Glutamatergic neuron (in vitro differentiated cells): ENCODE data around the gene MTPN. TPM values are rescaled to one million over a fixed set of nuclear protein-coding genes. Genes with fewer than 3 reads are reported as not detected.

Experiments used
- DNase-seq: peaks from one replicate; pipeline ENCODE4 v3.0.0; 2022
- H3K27ac Mint-ChIP-seq: one replicate; pipeline ENCODE4 v1.8.0; 2020; ENCODE audit warnings: mild to moderate bottlenecking, mixed read lengths, inconsistent platforms; ENCODE audit not compliant: unreplicated experiment
- H3K27me3 Mint-ChIP-seq: one replicate; pipeline ENCODE4 v1.8.0; 2020; ENCODE audit warnings: mild to moderate bottlenecking, moderate library complexity, mixed read lengths, inconsistent platforms; ENCODE audit not compliant: unreplicated experiment
- H3K36me3 Mint-ChIP-seq: one replicate; pipeline ENCODE4 v1.8.0; 2020; ENCODE audit warnings: mild to moderate bottlenecking, mixed read lengths, inconsistent platforms; ENCODE audit not compliant: unreplicated experiment
- H3K4me1 Mint-ChIP-seq: one replicate; pipeline ENCODE4 v1.8.0; 2020; ENCODE audit warnings: mild to moderate bottlenecking, low read depth, mixed read lengths, inconsistent platforms; ENCODE audit not compliant: unreplicated experiment
- H3K4me3 Mint-ChIP-seq: one replicate; pipeline ENCODE4 v1.8.0; 2020; ENCODE audit warnings: mild to moderate bottlenecking, mixed read lengths, inconsistent platforms; ENCODE audit not compliant: unreplicated experiment
- H3K9me3 Mint-ChIP-seq: one replicate; pipeline ENCODE4 v1.8.0; 2020; ENCODE audit warnings: mild to moderate bottlenecking, moderate library complexity, mixed read lengths, inconsistent platforms; ENCODE audit not compliant: unreplicated experiment
- CTCF ChIP-seq: fragments of 200-600 bp; sonication (generic); IDR thresholded peaks from one replicate; pipeline ENCODE4 v1.5.0; 2021; ENCODE audit not compliant: partially characterized antibody, unreplicated experiment
- total RNA-seq: library from RNA; stranded (reverse); fragmentation: NEBNext Ultra II Directional; extraction: Animal tissue kit (Norgen Biotek cat#: 25700); gene quantifications from one replicate; pipeline ENCODE4 v1.2.1, GENCODE V29; 2021; ENCODE audit not compliant: unreplicated experiment

Gene MTPN
- total RNA-seq, 1 donor from 2014 or later, result 181 TPM

DNA sequence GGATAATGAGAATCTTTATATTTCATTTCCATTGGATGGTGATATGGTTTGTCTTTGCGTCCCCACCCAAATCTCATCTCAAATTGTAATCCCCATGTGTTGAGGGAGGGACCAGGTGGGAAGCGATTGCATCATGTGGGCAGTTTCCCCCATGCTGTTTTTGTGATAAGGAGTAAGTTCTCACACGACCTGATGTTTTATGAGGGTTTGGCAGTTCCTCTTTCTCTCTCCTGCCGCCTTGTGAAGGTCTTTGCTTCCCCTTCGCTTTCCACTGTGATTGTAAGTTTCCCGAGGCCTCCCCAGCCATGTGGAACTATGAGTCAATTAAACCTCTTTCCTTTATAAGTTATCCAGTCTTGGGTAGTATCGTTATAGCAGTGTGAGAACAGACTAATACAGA is 59.4 kb downstream of the MTPN start:
- peaks cover 18% of the 10 kb centered on the region for H3K36me3 Mint-ChIP-seq
- H3K27me3 Mint-ChIP-seq, result peaks cover 2% of the 10 kb centered on the region
- H3K9me3 Mint-ChIP-seq, result peaks cover 2% of the 10 kb centered on the region
- H3K27ac Mint-ChIP-seq, result no peak overlapping the region
- H3K4me1 Mint-ChIP-seq, result peaks cover 10% of the 10 kb centered on the region
- no peak for TF ChIP-seq CTCF
- no peak for DNase-seq
- H3K4me3 Mint-ChIP-seq, result no peak overlapping the region

DNA sequence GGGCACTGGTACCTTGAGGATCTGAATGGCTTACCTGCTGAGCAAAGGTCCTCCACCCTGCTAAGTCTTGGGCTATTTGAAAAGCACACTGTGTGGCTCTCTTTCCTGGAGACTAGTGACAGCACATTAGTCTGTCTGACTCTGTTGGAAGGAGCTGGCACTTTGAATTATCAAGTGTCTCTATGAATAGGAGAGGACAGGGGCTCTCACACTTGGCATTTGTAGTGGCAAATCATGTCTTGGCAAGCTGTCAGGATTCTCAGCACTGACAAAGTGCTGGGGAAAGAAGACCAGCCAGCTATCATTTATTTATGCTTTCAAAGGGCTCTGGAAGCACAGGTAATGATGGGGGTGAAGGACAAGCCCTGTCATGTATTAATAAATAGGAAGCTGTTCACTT is 62.8 kb downstream of the MTPN start:
- Mint-ChIP-seq H3K9me3 (peaks cover 4% of the 10 kb centered on the region), H3K36me3 (peaks cover 13% of the 10 kb centered on the region), H3K4me3 (no peak overlapping the region), H3K27ac (no peak overlapping the region), H3K27me3 (peaks cover 5% of the 10 kb centered on the region), H3K4me1 (peaks cover 18% of the 10 kb centered on the region)
- no peak for DNase-seq
- TF ChIP-seq CTCF, result no peak

DNA sequence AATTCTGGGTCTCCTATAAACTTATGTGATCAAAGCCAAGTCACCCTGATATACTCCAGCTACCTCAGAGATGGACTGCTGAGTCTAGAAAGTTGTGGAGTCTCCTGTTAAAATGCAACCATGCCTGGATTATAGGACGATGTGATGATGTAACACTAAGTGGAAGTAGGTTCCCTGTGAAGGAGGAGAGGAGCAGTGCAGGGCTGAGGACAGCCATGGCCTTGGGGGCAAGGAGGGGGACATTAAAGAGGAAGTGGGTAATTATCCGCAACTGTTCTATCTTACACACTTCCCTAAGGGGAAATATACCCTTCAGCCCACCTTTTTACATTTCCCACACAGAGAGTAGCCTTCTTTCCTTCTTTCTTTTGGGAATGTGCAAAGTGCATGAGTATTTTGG is 63.8 kb downstream of the MTPN start:
- H3K4me1 Mint-ChIP-seq, result peaks cover 13% of the 10 kb centered on the region
- no peak for DNase-seq
- peaks cover 3% of the 10 kb centered on the region for H3K27me3 Mint-ChIP-seq
- TF ChIP-seq CTCF, result no peak
- H3K4me3 Mint-ChIP-seq, result no peak overlapping the region
- peaks cover 13% of the 10 kb centered on the region for H3K36me3 Mint-ChIP-seq
- no peak overlapping the region for H3K27ac Mint-ChIP-seq
- H3K9me3 Mint-ChIP-seq, result peaks cover 4% of the 10 kb centered on the region

GRCh38 chr7:135911099-135911498 is 66.1 kb downstream of the MTPN start:
- peak; percentile 25 for DNase-seq
- peak overlapping the region; percentile 19 for H3K4me3 Mint-ChIP-seq
- H3K27me3 Mint-ChIP-seq, result peaks cover 4% of the 10 kb centered on the region
- peaks cover 4% of the 10 kb centered on the region for H3K9me3 Mint-ChIP-seq
- peaks cover 5% of the 10 kb centered on the region for H3K36me3 Mint-ChIP-seq
- TF ChIP-seq CTCF, result no peak
- peak overlapping the region; percentile 94 for H3K27ac Mint-ChIP-seq
- peaks cover 12% of the 10 kb centered on the region for H3K4me1 Mint-ChIP-seq

- no peak overlapping the region for H3K4me3 Mint-ChIP-seq
- DNase-seq, result no peak
- peaks cover 12% of the 10 kb centered on the region for H3K4me1 Mint-ChIP-seq
- H3K9me3 Mint-ChIP-seq, result peaks cover 4% of the 10 kb centered on the region
- H3K36me3 Mint-ChIP-seq, result no peaks in the 10 kb centered on the region
- peaks cover 4% of the 10 kb centered on the region for H3K27me3 Mint-ChIP-seq
- H3K27ac Mint-ChIP-seq, result peak overlapping the region; percentile 94
- TF ChIP-seq CTCF, result no peak
Observed at GRCh38 chr7:135910393-135911036, 66.6 kb downstream of the MTPN start.
